ENCODE data around the gene HIRA. TPM values are rescaled to one million over a fixed set of nuclear protein-coding genes. Genes with fewer than 3 reads are reported as not detected.

HIRA gene
- total RNA-seq, 5 donors from 2014 or later (not counting 1 experiment from before 2014, with no cell fraction given) = 24.4 to 31.4 (median 29.2) TPM

- Histone ChIP-seq H3K4me3 (ENCODE audit: control insufficient read depth in 1 of 2, extremely low read depth in 1 of 2, low read length in 1 of 2) (no peak overlapping the region), H3K36me3 (ENCODE audit: control insufficient read depth in 2 of 2, extremely low read depth in 1 of 2, insufficient read depth in 1 of 2, low read length in 1 of 2) (no peaks in the 10 kb centered on the region), H3K4me1 (ENCODE audit: control insufficient read depth in 1 of 2, extremely low read depth in 1 of 2, insufficient read depth in 2 of 2, low read length in 2 of 2) (peaks cover 5 to 19% of the 10 kb centered on the region in 2 experiments), H3K27ac (ENCODE audit: low read length) (no peak overlapping the region), H3K27me3 (replicated peaks in 1 of 2; ENCODE audit: control insufficient read depth in 2 of 2, extremely low read depth in 1 of 2, insufficient read depth in 2 of 2, low read length in 1 of 2) (peaks cover 0 to 15% of the 10 kb centered on the region in 2 experiments), H3K9me3 (no peaks in the 10 kb centered on the region)
- ChIA-PET CTCF (interaction anchor here in 1 of 2 donors (0.5 kb wide), 1 partner anchor 70 kb away, joined by 3 read pairs; no protein-coding TSS in a partner anchor), POLR2A (no interaction called here)
- Mint-ChIP-seq H3K27me3 (peaks cover 15 to 30% of the 10 kb centered on the region in 2 donors), H3K4me3 (no peak overlapping the region), H3K4me1 (peaks cover 14 to 26% (median 23%) of the 10 kb centered on the region in 3 donors), H3K36me3 (no peaks in the 10 kb centered on the region), H3K27ac (no peak overlapping the region), H3K9me3 (no peaks in the 10 kb centered on the region)
- no CpG with 5 or more reads among the region's 4 CpGs for WGBS (ENCODE audit: insufficient coverage)
- DNase-seq = no peak
- ATAC-seq (replicated peaks in 1 of 4) = no peak
These were observed 143.6 kb downstream of the HIRA start for GRCh38 chr22:19287889-19288288.

- Histone ChIP-seq H3K4me3 (ENCODE audit: control insufficient read depth in 1 of 2, extremely low read depth in 1 of 2, low read length in 1 of 2) (no peak overlapping the region), H3K36me3 (ENCODE audit: control insufficient read depth in 2 of 2, extremely low read depth in 1 of 2, insufficient read depth in 1 of 2, low read length in 1 of 2) (no peaks in the 10 kb centered on the region), H3K27ac (ENCODE audit: low read length) (no peak overlapping the region), H3K9me3 (no peaks in the 10 kb centered on the region), H3K4me1 (ENCODE audit: control insufficient read depth in 1 of 2, extremely low read depth in 1 of 2, insufficient read depth in 2 of 2, low read length in 2 of 2) (peaks cover 3 to 14% of the 10 kb centered on the region in 2 experiments), H3K27me3 (replicated peaks in 1 of 2; ENCODE audit: control insufficient read depth in 2 of 2, extremely low read depth in 1 of 2, insufficient read depth in 2 of 2, low read length in 1 of 2) (peaks cover 0 to 11% of the 10 kb centered on the region in 2 experiments)
- WGBS (ENCODE audit: insufficient coverage) = 81% methylated on average over 5 of the region's 5 CpGs
- ChIA-PET CTCF (interaction anchor here in 1 of 2 donors (0.5 kb wide), 1 partner anchor 69 kb away, joined by 3 read pairs; no protein-coding TSS in a partner anchor), POLR2A (no interaction called here)
- no peaks in the 10 kb centered on the region for H3K9me3 Mint-ChIP-seq
- ATAC-seq (replicated peaks in 1 of 4) (no peak), DNase-seq (no peak)
- no peaks in the 10 kb centered on the region for H3K36me3 Mint-ChIP-seq
- no peak overlapping the region for H3K4me3 Mint-ChIP-seq
- peaks cover 10 to 20% (median 19%) of the 10 kb centered on the region in 3 donors for H3K4me1 Mint-ChIP-seq
- H3K27me3 Mint-ChIP-seq = peaks cover 15 to 30% of the 10 kb centered on the region in 2 donors
- H3K27ac Mint-ChIP-seq = no peak overlapping the region
These were observed 144.3 kb downstream of the HIRA start for GRCh38 chr22:19287076-19287707.

- H3K9me3 Mint-ChIP-seq = no peaks in the 10 kb centered on the region
- H3K36me3 ChIP-seq (ENCODE audit: control insufficient read depth in 2 of 2, extremely low read depth in 1 of 2, insufficient read depth in 1 of 2, low read length in 1 of 2) = no peaks in the 10 kb centered on the region
- H3K27ac ChIP-seq (ENCODE audit: low read length) = no peak overlapping the region
- POLR2A ChIA-PET = no interaction called here
- no peaks in the 10 kb centered on the region for H3K9me3 ChIP-seq
- CTCF ChIA-PET = no interaction called here
- H3K4me1 Mint-ChIP-seq = peaks cover 6 to 14% (median 14%) of the 10 kb centered on the region in 3 donors
- peaks cover 0 to 6% of the 10 kb centered on the region in 2 experiments for H3K27me3 ChIP-seq (replicated peaks in 1 of 2; ENCODE audit: control insufficient read depth in 2 of 2, extremely low read depth in 1 of 2, insufficient read depth in 2 of 2, low read length in 1 of 2)
- ATAC-seq (replicated peaks in 1 of 4) = no peak
- DNase-seq = no peak
- no peak overlapping the region for H3K4me3 ChIP-seq (ENCODE audit: control insufficient read depth in 1 of 2, extremely low read depth in 1 of 2, low read length in 1 of 2)
- no peaks in the 10 kb centered on the region for H3K36me3 Mint-ChIP-seq
- no peak overlapping the region for H3K4me3 Mint-ChIP-seq
- H3K4me1 ChIP-seq (ENCODE audit: control insufficient read depth in 1 of 2, extremely low read depth in 1 of 2, insufficient read depth in 2 of 2, low read length in 2 of 2) = peaks cover under 1 to 5% of the 10 kb centered on the region in 2 experiments
- H3K27ac Mint-ChIP-seq = no peak overlapping the region
- no CpG with 5 or more reads among the region's 1 CpG for WGBS (ENCODE audit: insufficient coverage)
- peaks cover 15 to 28% of the 10 kb centered on the region in 2 donors for H3K27me3 Mint-ChIP-seq
These were observed 145.7 kb downstream of the HIRA start for GRCh38 chr22:19285831-19286230.

Other genes with a start within 250 kb of the HIRA start
- gene CLTCL1, start 140.0 kb downstream of the HIRA start, total RNA-seq = 1 to 10 TPM in 4 of 5 donors, under 1 TPM in 1; 0.63 to 3.9 (median 1.6) TPM
- 10 to 100 TPM; 12.1 to 16.1 (median 12.3) TPM for gene MRPL40, start 812 bp upstream of the HIRA start, total RNA-seq
- gene C22orf39, start 16.0 kb upstream of the HIRA start, total RNA-seq = 10 to 100 TPM; 34.5 to 41.3 (median 40.9) TPM
- gene UFD1, start 47.5 kb upstream of the HIRA start, total RNA-seq = 10 to 100 TPM; 52.9 to 85.1 (median 60.0) TPM
- gene CDC45, start 48.2 kb upstream of the HIRA start, total RNA-seq = 1 to 10 TPM in 4 of 5 donors, under 1 TPM in 1; 0.56 to 2.7 (median 2.2) TPM
- under 1 TPM in 4 of 5 donors, not detected in 1; 0.36 to 0.98 (median 0.85) TPM for gene CLDN5, start 92.7 kb upstream of the HIRA start, total RNA-seq